Ishikawa (cell line): ENCODE measurements around the gene UBE2C.

Source experiments
- CEBPB ChIP-seq: IDR thresholded peaks from 2 replicates; pipeline ENCODE4 v1.6.1; 2012
- EP300 ChIP-seq: IDR thresholded peaks from 2 replicates; pipeline ENCODE4 v1.6.1; 2012; ENCODE audit warnings: borderline replicate concordance
- FOXM1 ChIP-seq: IDR thresholded peaks from 2 replicates; pipeline ENCODE4 v1.6.1; 2012; ENCODE audit warnings: low read depth, borderline replicate concordance
- MAX ChIP-seq: IDR thresholded peaks from 2 replicates; pipeline ENCODE4 v1.6.1; 2012
- NFIC ChIP-seq: IDR thresholded peaks from 2 replicates; pipeline ENCODE4 v1.6.1; 2012
- RAD21 ChIP-seq: IDR thresholded peaks from 2 replicates; pipeline ENCODE4 v1.6.1; 2012; ENCODE audit warnings: low read depth
- REST ChIP-seq: IDR thresholded peaks from 2 replicates; pipeline ENCODE4 v1.6.1; 2012; ENCODE audit warnings: low read depth, mild to moderate bottlenecking
- TAF1 ChIP-seq: IDR thresholded peaks from 2 replicates; pipeline ENCODE4 v1.6.1; 2012; ENCODE audit warnings: low read depth, mild to moderate bottlenecking
- USF1 ChIP-seq: IDR thresholded peaks from 2 replicates; pipeline ENCODE4 v1.6.1; 2012
- YY1 ChIP-seq: IDR thresholded peaks from 2 replicates; pipeline ENCODE4 v1.6.1; 2012; ENCODE audit warnings: low read depth
- ZBTB7A ChIP-seq: IDR thresholded peaks from 2 replicates; pipeline ENCODE4 v1.6.1; 2012; ENCODE audit warnings: low read depth

- TF ChIP-seq TAF1, result no peak
- no peak for TF ChIP-seq MAX
- TF ChIP-seq EP300, result no peak
- no peak for TF ChIP-seq FOXM1
- TF ChIP-seq REST, result no peak
- TF ChIP-seq CEBPB, result no peak
- TF ChIP-seq NFIC, result no peak
- no peak for TF ChIP-seq USF1
- no peak for TF ChIP-seq RAD21
- no peak for TF ChIP-seq YY1
- TF ChIP-seq ZBTB7A, result no peak
Observed at GRCh38 chr20:45818239-45818638, 5.8 kb downstream of the UBE2C start.
